SK-N-SH (cell line): ENCODE data around the gene ERAL1.

Experiments used
- ELF1 ChIP-seq: IDR thresholded peaks from 2 replicates; pipeline ENCODE4 v1.4.0; 2012
- EP300 ChIP-seq, 2 experiments: IDR thresholded peaks; 2 replicates each; pipeline versions ENCODE4 v1.4.0 to v1.6.1; 2012; ENCODE audit warnings: borderline replicate concordance in 1 of 2, low read depth in 1 of 2, low read length in 1 of 2
- GABPA ChIP-seq: IDR thresholded peaks from 2 replicates; pipeline ENCODE4 v1.4.0; 2012; ENCODE audit warnings: low read depth, mild to moderate bottlenecking
- JUND ChIP-seq: IDR thresholded peaks from 2 replicates; pipeline ENCODE4 v1.4.0; 2012
- MEF2A ChIP-seq: IDR thresholded peaks from 2 replicates; pipeline ENCODE4 v1.4.0; 2012; ENCODE audit warnings: low read depth, borderline replicate concordance
- NFIC ChIP-seq: IDR thresholded peaks from 2 replicates; pipeline ENCODE4 v1.4.0; 2012; ENCODE audit warnings: borderline replicate concordance
- POLR2AphosphoS5 ChIP-seq: IDR thresholded peaks from 2 replicates; pipeline ENCODE4 v1.6.1; 2012; ENCODE audit warnings: low read depth, low read length
- RAD21 ChIP-seq: IDR thresholded peaks from 2 replicates; pipeline ENCODE4 v1.6.1; 2012; ENCODE audit warnings: mild to moderate bottlenecking, low read length
- SMC3 ChIP-seq: IDR thresholded peaks from 2 replicates; pipeline ENCODE4 v1.6.1; 2012; ENCODE audit warnings: low read depth, low read length, improper control_type of control experiment
- TCF12 ChIP-seq: IDR thresholded peaks from 2 replicates; pipeline ENCODE4 v1.4.0; 2012
- TF ChIP-seq, protein P1 (sequence below): fragments of 200-600 bp; sonication (generic); IDR thresholded peaks from 2 replicates; pipeline ENCODE4 v1.6.1; 2017; ENCODE audit warnings: antibody characterized with exemption, mild to moderate bottlenecking, moderate library complexity
- TF ChIP-seq, protein P2 (sequence below): fragments of 150-350 bp; IDR thresholded peaks from 2 replicates; pipeline ENCODE4 v1.6.1; 2017; ENCODE audit warnings: antibody characterized with exemption, low read length, low read depth, borderline replicate concordance
- TF ChIP-seq, protein P3 (sequence below): IDR thresholded peaks from 2 replicates; pipeline ENCODE4 v1.6.1; 2012; ENCODE audit warnings: mild to moderate bottlenecking, low read depth, low read length, moderate library complexity

DNA sequence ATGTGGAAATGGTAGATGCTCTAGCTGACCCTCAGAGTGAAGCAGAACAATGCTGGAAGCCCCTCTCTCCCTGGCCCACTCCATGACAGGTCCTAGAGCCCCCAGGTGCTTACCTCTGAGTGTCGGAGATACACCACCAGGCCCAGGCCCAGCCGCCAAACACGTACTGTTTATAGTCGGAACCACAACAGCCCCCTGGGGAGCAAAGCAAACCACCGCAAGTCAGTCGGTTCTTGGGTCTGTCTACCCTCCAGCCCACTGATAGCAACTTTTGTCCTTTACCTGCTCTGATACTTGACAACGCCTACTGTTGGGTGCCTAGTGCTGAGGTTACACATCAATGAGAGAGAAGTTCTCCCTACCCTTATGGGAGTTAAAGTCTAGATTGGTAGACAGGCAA is 34.0 kb downstream of the ERAL1 start:
- no peak for TF ChIP-seq JUND
- TF ChIP-seq POLR2AphosphoS5 = no peak
- TF ChIP-seq EP300 (IDR thresholded peaks at IDR 0.05; ENCODE audit: borderline replicate concordance in 1 of 2, low read depth in 1 of 2, low read length in 1 of 2) = no peak
- TF ChIP-seq, protein P1, sequence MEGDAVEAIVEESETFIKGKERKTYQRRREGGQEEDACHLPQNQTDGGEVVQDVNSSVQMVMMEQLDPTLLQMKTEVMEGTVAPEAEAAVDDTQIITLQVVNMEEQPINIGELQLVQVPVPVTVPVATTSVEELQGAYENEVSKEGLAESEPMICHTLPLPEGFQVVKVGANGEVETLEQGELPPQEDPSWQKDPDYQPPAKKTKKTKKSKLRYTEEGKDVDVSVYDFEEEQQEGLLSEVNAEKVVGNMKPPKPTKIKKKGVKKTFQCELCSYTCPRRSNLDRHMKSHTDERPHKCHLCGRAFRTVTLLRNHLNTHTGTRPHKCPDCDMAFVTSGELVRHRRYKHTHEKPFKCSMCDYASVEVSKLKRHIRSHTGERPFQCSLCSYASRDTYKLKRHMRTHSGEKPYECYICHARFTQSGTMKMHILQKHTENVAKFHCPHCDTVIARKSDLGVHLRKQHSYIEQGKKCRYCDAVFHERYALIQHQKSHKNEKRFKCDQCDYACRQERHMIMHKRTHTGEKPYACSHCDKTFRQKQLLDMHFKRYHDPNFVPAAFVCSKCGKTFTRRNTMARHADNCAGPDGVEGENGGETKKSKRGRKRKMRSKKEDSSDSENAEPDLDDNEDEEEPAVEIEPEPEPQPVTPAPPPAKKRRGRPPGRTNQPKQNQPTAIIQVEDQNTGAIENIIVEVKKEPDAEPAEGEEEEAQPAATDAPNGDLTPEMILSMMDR = no peak
- TF ChIP-seq, protein P2, sequence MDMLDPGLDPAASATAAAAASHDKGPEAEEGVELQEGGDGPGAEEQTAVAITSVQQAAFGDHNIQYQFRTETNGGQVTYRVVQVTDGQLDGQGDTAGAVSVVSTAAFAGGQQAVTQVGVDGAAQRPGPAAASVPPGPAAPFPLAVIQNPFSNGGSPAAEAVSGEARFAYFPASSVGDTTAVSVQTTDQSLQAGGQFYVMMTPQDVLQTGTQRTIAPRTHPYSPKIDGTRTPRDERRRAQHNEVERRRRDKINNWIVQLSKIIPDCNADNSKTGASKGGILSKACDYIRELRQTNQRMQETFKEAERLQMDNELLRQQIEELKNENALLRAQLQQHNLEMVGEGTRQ = no peak
- TF ChIP-seq RAD21 = no peak
- TF ChIP-seq, protein P3, sequence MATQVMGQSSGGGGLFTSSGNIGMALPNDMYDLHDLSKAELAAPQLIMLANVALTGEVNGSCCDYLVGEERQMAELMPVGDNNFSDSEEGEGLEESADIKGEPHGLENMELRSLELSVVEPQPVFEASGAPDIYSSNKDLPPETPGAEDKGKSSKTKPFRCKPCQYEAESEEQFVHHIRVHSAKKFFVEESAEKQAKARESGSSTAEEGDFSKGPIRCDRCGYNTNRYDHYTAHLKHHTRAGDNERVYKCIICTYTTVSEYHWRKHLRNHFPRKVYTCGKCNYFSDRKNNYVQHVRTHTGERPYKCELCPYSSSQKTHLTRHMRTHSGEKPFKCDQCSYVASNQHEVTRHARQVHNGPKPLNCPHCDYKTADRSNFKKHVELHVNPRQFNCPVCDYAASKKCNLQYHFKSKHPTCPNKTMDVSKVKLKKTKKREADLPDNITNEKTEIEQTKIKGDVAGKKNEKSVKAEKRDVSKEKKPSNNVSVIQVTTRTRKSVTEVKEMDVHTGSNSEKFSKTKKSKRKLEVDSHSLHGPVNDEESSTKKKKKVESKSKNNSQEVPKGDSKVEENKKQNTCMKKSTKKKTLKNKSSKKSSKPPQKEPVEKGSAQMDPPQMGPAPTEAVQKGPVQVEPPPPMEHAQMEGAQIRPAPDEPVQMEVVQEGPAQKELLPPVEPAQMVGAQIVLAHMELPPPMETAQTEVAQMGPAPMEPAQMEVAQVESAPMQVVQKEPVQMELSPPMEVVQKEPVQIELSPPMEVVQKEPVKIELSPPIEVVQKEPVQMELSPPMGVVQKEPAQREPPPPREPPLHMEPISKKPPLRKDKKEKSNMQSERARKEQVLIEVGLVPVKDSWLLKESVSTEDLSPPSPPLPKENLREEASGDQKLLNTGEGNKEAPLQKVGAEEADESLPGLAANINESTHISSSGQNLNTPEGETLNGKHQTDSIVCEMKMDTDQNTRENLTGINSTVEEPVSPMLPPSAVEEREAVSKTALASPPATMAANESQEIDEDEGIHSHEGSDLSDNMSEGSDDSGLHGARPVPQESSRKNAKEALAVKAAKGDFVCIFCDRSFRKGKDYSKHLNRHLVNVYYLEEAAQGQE = no peak
- TF ChIP-seq GABPA = no peak
- TF ChIP-seq TCF12 = no peak
- no peak for TF ChIP-seq SMC3
- no peak for TF ChIP-seq MEF2A
- no peak for TF ChIP-seq ELF1
- TF ChIP-seq NFIC = no peak
